Caki2 (cell line): Measurements from ENCODE around the gene IRF3. TPM values are rescaled to one million over a fixed set of nuclear protein-coding genes. Genes with fewer than 3 reads are reported as not detected.

ENCODE experiments used
- DNase-seq: peaks from one replicate; pipeline ENCODE4 v3.0.0-alpha.2; 2015; ENCODE audit warnings: low read depth
- in situ Hi-C: cut with HindIII; loops from 2 replicates; pipeline ENCODE4 v1.10.0; 2016; ENCODE audit warnings: low sequenced_read_pairs, low pct_unique_long_range_greater_than_20kb, mixed read lengths
- total RNA-seq: library from RNA; depleted of rRNA; stranded (reverse); fragments of >200 nt; shearing (Covaris generic); gene quantifications from 2 replicates; pipeline ENCODE4 v1.2.3, GENCODE V29; 2014; ENCODE audit warnings: low replicate concordance

Gene IRF3
- total RNA-seq, 1 experiment from 2014 or later = 116 TPM

- in situ Hi-C loops = no loop called here
Observed at GRCh38 chr19:49677231-49677900, 11.7 kb upstream of the IRF3 start, which contains the start of gene PRMT1. TSS of gene PRMT1 (plus strand) at chr19:49677271. CDS start at chr19:49677281, 10 bp downstream.

GRCh38 chr19:49676784-49677230, 11.2 kb upstream of the IRF3 start:
- in situ Hi-C loops = no loop called here
- DNase-seq = peak; percentile 100

More at GRCh38 chr19:49677231-49677900, 11.7 kb upstream of the IRF3 start, which contains the start of gene PRMT1:
- no peak for DNase-seq

DNA sequence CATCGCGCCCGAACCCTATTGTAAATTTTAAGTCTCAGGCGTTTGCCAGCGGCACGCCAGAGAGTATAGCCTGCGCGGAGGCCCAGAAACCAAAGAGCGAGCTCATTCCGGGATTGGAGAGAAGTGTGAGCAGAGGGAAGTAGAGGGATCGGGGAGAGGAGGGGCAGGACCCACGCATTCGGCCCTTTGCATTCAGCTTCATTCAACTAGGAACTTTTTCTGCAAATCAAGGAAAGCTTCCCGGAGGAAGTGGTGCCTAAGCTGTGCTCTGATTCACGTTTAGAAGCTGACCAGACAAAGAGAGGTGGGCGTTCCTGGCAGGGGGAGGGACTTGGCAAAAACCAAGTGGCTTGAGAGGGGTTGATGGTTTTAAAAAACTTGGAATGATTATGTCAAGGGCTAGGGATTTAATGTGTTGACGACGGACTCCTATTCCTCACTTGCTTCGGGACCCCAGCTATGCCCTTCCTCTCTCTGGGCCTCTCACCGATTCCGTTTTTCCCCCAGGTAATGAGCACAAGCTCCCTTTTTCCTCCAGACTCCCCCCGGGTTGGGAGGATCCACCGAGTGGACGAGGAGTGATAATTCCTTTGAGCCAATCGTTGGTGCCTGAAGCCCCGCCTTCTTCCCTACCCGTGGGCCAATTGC, 10.6 kb upstream of the IRF3 start:
- in situ Hi-C loops = no loop called here
- peak; percentile 97 for DNase-seq

DNA sequence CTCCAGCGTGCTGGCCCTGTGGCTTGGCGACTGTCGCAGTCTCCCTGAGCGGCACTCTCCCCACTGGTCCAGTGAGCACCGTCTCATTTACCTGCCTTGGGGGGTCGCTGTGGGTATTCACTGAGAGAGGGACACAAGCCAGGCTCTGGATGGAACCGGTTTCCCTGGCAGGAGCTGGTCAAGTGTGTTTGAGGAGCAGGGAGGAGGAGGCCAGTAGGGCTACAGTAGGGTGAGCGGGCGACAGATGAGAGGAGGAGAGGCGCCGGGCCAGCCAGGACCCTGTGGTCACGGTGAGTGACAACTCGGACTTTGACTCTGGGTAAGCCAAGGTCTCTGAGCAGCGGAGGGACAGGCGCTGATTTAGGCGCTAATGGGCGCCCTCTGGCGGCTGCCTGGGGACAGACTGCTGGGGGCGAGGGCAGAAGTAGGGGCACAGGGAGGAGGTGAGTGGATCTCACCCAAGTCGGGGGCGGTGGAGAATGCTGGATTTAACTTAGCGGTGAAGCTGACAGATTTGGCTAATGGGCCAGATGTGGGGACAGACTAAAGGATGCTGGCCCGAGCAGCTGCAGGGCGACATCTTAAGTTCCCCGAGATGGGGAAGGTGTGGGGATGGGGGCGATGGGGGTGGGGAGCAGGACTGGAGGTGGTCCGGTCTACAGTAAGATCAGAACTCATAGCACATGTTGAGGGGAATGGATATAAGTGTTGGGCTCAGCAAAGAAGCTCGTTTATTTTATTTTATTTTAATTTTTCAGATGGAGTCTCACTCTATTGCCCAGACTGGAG, 6.7 kb upstream of the IRF3 start:
- DNase-seq = peak; percentile 80
- in situ Hi-C loops = no loop called here

- in situ Hi-C loops = no loop called here
- no peak for DNase-seq
Observed at GRCh38 chr19:49669516-49669915, 3.9 kb upstream of the IRF3 start.

GRCh38 chr19:49667473-49667872, 1.8 kb upstream of the IRF3 start:
- in situ Hi-C loops = no loop called here
- no peak for DNase-seq

GRCh38 chr19:49666120-49666444, 425 bp upstream of the IRF3 start:
- DNase-seq = no peak
- in situ Hi-C loops = no loop called here

- in situ Hi-C loops = no loop called here
- DNase-seq = no peak
Observed at GRCh38 chr19:49665036-49665350, 664 bp downstream of the IRF3 start.

DNA sequence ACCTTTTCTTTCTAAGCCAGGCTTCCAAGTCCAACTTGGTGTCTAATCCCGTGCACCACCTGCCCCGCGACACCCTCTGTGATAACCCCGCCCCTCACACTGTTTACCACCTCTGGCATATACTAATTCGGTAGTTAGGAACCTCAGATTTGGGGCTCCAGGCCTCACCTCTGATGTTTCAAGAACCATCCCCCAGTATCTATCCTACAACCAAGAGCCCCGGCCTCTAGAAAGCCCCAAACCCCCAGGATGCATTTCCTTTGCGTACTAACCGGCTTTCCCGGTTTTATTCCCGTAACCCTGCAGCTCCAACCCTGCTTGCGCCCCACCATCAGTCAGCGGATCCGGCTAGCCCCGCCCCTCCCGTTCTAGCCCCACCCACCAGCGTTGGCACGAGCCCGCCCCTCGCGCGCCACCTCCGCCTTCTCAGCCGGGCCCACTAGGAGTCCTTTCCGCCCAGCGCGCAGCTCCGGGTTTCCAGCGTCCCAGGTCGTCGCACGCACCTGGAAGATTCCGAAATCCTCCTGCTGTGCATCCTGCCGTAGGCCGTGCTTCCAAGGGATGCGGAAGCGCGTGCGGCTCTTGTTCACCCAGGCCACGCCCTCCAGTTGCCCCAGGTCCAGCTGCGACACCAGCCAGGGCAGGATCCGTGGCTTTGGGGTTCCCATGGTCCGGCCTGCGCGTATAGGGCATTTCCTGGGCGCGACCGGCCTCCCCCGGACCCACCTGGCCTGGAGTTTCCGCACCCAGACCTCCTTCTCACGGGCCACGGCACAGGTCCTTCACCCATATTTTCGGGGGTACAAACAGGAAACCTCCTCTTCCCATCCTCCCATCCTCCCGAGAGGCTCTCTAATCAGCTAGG, 1.3 kb downstream of the IRF3 start:
- in situ Hi-C loops = no loop called here
- peak; percentile 89 for DNase-seq

GRCh38 chr19:49663224-49663623, 2.4 kb downstream of the IRF3 start:
- no peak for DNase-seq
- in situ Hi-C loops = no loop called here

DNA sequence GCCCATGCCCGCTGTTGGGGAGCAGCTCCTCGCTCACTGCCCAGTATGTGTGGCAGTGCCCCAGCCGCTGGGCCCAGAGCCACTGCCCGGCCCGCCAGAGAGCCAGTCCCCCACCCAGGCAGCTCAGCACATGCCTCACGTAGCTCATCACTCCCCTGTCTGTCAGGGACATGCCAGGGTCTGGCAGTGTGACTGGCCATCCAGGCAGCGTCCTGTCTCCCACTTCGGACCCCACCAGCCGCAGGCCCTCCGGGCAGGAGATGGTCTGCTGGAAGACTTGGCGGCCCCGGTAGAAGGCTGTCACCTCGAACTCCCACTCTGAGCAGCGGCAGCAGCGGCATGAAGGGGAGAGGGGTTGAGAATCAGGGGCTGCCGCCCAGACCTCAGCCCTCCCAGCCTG, 3.6 kb downstream of the IRF3 start:
- in situ Hi-C loops = no loop called here
- DNase-seq = no peak

DNA sequence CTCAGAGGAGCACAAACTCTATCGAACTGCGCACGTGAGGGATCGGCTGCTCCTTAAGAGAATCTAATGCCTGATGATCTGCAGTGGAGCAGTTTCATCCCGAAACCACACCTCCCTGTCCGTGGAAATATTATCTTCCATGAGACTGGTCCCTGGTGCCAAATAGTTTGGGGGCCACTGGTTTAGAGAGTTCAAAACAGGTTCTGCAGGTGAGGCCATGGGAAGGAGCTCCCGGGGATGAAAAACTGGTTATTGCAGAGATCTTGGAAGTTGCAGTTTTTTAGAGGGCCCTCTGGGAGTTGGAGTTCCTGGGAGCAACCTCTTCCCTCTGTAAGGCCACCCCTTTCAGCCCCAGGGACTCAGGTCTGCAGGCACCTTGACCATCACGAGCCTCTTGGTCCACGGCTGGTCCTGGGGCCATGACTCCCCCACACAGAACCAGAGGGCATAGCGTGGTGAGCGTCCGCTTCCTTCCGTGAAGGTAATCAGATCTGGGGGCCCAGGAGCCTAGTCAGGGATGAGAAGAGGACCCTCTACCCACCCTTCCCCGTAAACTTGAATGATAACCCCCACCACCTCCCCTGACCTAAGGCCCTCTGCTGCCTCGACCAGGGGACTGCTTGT, 5.2 kb downstream of the IRF3 start:
- in situ Hi-C loops = no loop called here
- no peak for DNase-seq

GRCh38 chr19:49658566-49659442, 6.9 kb downstream of the IRF3 start:
- in situ Hi-C loops = no loop called here
- DNase-seq = no peak

DNA sequence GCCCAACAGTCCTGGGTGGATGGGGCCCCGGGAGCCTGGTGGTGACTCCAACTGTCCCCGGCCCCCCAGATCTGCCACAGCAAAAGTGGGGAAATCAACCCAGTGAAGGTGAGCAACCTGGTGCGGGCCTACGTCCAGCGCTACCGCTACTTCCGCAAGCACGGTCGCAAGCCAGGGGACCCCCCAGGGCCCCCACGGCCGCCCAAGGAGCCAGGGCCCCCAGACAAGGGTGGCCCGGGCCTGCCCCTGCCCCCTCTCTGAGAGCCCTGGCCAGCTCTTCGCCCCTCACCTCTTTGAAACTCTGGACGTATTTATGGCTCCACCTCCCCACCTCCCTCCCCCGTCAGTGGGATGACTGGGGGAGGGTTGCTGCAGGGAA, 7.5 kb downstream of the IRF3 start:
- no peak for DNase-seq
- in situ Hi-C loops = no loop called here

DNA sequence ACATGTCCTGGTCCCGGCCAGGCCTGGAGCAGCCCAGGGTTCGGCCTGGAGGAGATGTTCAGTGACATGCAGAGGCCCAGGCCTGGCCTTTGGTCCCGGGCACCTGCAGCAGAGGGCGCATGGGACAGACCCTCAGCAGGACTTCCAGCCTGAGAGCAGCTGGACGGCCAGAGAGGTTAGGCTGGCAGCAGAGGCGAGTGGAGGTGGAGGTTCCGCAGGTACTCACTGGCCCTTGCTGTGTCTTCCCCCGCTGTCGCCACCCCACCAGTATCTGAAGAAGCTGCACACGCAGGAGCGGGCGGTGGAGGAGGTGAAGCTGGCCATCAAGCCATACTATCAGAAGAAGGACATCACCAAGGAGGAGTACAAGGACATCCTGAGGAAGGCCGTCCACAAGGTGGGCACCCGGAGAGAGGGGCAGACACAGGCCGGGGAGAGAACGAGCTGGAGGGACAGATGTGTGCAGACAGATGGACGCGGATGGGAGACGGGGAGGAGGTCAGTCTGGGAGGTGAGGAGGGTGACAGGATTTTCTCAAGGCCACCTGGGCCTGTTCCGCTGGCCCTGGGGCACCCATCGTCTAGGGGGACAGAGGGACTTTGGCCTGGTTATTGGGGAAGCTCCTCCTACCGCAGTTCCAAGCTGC, 8.0 kb downstream of the IRF3 start:
- in situ Hi-C loops = no loop called here
- DNase-seq = no peak

GRCh38 chr19:49656456-49657109, 9.1 kb downstream of the IRF3 start:
- in situ Hi-C loops = no loop called here
- no peak for DNase-seq
